SK-N-SH (cell line): Measurements from ENCODE around the gene BTAF1. TPM values are rescaled to one million over a fixed set of nuclear protein-coding genes. Genes with fewer than 3 reads are reported as not detected.

Experiments
- CTCF ChIA-PET: fragments of 300-600, 350-600 bp; formaldehyde crosslinking; extraction: SDS; loops from one replicate; lab custom pipeline; 2021; lab: Yijun Ruan, JAX
- POLR2A ChIA-PET: fragments of 350-600 bp; sonication (Branson Sonifier 250); formaldehyde crosslinking; extraction: SDS; loops from one replicate; lab custom pipeline; 2020; ENCODE audit warnings: antibody characterized with exemption, inconsistent platforms; lab: Yijun Ruan, JAX
- DNase-seq: peaks from one replicate; pipeline ENCODE4 v3.0.0; 2012
- H2AFZ ChIP-seq: fragments of 200-600 bp; sonication (generic); 2 replicates; pipeline ENCODE4 v1.8.1; 2016; ENCODE audit warnings: antibody characterized with exemption, mild to moderate bottlenecking, low read depth
- H3F3A ChIP-seq: fragments of 200-600 bp; sonication (generic); replicated peaks from 2 replicates; pipeline ENCODE3; 2016; ENCODE audit warnings: antibody characterized with exemption, mild to moderate bottlenecking; ENCODE audit not compliant: insufficient read depth
- H3K27ac ChIP-seq, 2 experiments: fragments of 200-500 bp in 1 of 2; fragments of 200-600 bp in 1 of 2; sonication (Bioruptor generic) in 1 of 2; sonication (generic), shearing (Covaris generic) in 1 of 2; 2 replicates each; pipeline versions ENCODE4 v1.5.1 to v1.6.1; 2014 to 2016; ENCODE audit warnings: low read depth in 2 of 2, inconsistent platforms in 1 of 2, low read length in 1 of 2, mild to moderate bottlenecking in 1 of 2, mixed read lengths in 1 of 2
- H3K27me3 ChIP-seq: fragments of 200-600 bp; sonication (generic), shearing (Covaris generic); 2 replicates; pipeline ENCODE4 v1.6.1; 2016; ENCODE audit warnings: mixed run types; ENCODE audit not compliant: insufficient read depth
- H3K36me3 ChIP-seq, 2 experiments: fragments of 200-500 bp in 1 of 2; fragments of 200-600 bp in 1 of 2; sonication (Bioruptor generic) in 1 of 2; sonication (generic) in 1 of 2; replicated peaks in 1 of 2; 2 replicates each; pipeline versions ENCODE3 to v1.5.1; 2014 to 2016; ENCODE audit warnings: low read length in 1 of 2, mild to moderate bottlenecking in 1 of 2; ENCODE audit not compliant: insufficient read depth in 2 of 2, control insufficient read depth in 1 of 2
- H3K4me1 ChIP-seq, 2 experiments: fragments of 200-500 bp in 1 of 2; fragments of 200-600 bp in 1 of 2; sonication (Bioruptor generic) in 1 of 2; sonication (generic), shearing (Covaris generic) in 1 of 2; 2 replicates each; pipeline versions ENCODE4 v1.5.1 to v1.6.1; 2014 to 2016; ENCODE audit warnings: low read depth in 1 of 2, low read length in 1 of 2, mixed run types in 1 of 2; ENCODE audit not compliant: insufficient read depth in 2 of 2, control insufficient read depth in 1 of 2
- H3K4me2 ChIP-seq: fragments of 200-600 bp; sonication (generic), shearing (Covaris generic); 2 replicates; pipeline ENCODE4 v1.6.1; 2017; ENCODE audit warnings: mixed run types
- H3K4me3 ChIP-seq, 2 experiments: fragments of 200-500 bp in 1 of 2; fragments of 200-600 bp in 1 of 2; sonication (Bioruptor generic) in 1 of 2; sonication (generic), shearing (Covaris generic) in 1 of 2; 2 replicates each; pipeline versions ENCODE4 v1.5.1 to v1.8.1; 2014 to 2016; ENCODE audit warnings: low read depth in 2 of 2, inconsistent platforms in 1 of 2, low read length in 1 of 2, mild to moderate bottlenecking in 1 of 2, mixed read lengths in 1 of 2, moderate library complexity in 1 of 2
- H3K79me2 ChIP-seq: fragments of 200-600 bp; sonication (generic); 2 replicates; pipeline ENCODE4 v1.8.1; 2017; ENCODE audit warnings: mild to moderate bottlenecking; ENCODE audit not compliant: insufficient read depth
- H3K9ac ChIP-seq: fragments of 200-600 bp; sonication (generic); 2 replicates; pipeline ENCODE4 v1.6.1; 2017; ENCODE audit warnings: mixed run types
- H3K9me2 ChIP-seq: fragments of 200-600 bp; sonication (generic); 2 replicates; pipeline ENCODE4 v1.6.1; 2017; ENCODE audit warnings: mixed run types
- H3K9me3 ChIP-seq: fragments of 200-600 bp; sonication (generic); 2 replicates; pipeline ENCODE4 v1.6.1; 2017; ENCODE audit warnings: mixed run types, mild to moderate bottlenecking, moderate library complexity
- H4K20me1 ChIP-seq: fragments of 200-600 bp; sonication (generic); 2 replicates; pipeline ENCODE4 v1.6.1; 2017; ENCODE audit warnings: mild to moderate bottlenecking, mixed run types; ENCODE audit not compliant: insufficient read depth
- CHD2 ChIP-seq: fragments of 150-350 bp; IDR thresholded peaks from 2 replicates; pipeline ENCODE4 v1.6.1; 2018; ENCODE audit warnings: low read length; ENCODE audit not compliant: partially characterized antibody
- ELF1 ChIP-seq: IDR thresholded peaks from 2 replicates; pipeline ENCODE4 v1.4.0; 2012
- EP300 ChIP-seq, 2 experiments: IDR thresholded peaks; 2 replicates each; pipeline versions ENCODE4 v1.4.0 to v1.6.1; 2012; ENCODE audit warnings: borderline replicate concordance in 1 of 2, low read depth in 1 of 2, low read length in 1 of 2
- EZH2phosphoT487 ChIP-seq: fragments of 200-600 bp; sonication (generic); IDR thresholded peaks from 2 replicates; pipeline ENCODE4 v1.6.1; 2017; ENCODE audit warnings: low read depth, mixed run types, mild to moderate bottlenecking, antibody characterized with exemption, moderate library complexity, borderline replicate concordance
- FOXJ3 ChIP-seq: sonication (generic); formaldehyde crosslinking; IDR thresholded peaks from 2 replicates; pipeline ENCODE4 v1.5.1; 2020; ENCODE audit warnings: mild to moderate bottlenecking, missing genetic modification reagents
- FOXM1 ChIP-seq: IDR thresholded peaks from 2 replicates; pipeline ENCODE4 v1.4.0; 2012; ENCODE audit warnings: low read depth, mild to moderate bottlenecking
- GATA2 ChIP-seq: sonication (generic); formaldehyde crosslinking; IDR thresholded peaks from 2 replicates; pipeline ENCODE4 v1.5.0; 2020; ENCODE audit warnings: mild to moderate bottlenecking, missing genetic modification reagents
- JUND ChIP-seq: IDR thresholded peaks from 2 replicates; pipeline ENCODE4 v1.4.0; 2012
- MEF2A ChIP-seq: IDR thresholded peaks from 2 replicates; pipeline ENCODE4 v1.4.0; 2012; ENCODE audit warnings: low read depth, borderline replicate concordance
- MXI1 ChIP-seq: IDR thresholded peaks from 2 replicates; pipeline ENCODE4 v1.6.1; 2012; ENCODE audit warnings: mild to moderate bottlenecking, low read depth, low read length, improper control_type of control experiment
- NFIC ChIP-seq: IDR thresholded peaks from 2 replicates; pipeline ENCODE4 v1.4.0; 2012; ENCODE audit warnings: borderline replicate concordance
- POLR2AphosphoS5 ChIP-seq: IDR thresholded peaks from 2 replicates; pipeline ENCODE4 v1.6.1; 2012; ENCODE audit warnings: low read depth, low read length
- RXRA ChIP-seq: IDR thresholded peaks from 2 replicates; pipeline ENCODE4 v1.4.0; 2012; ENCODE audit warnings: low read depth, mild to moderate bottlenecking, borderline replicate concordance
- SIN3A ChIP-seq: IDR thresholded peaks from 2 replicates; pipeline ENCODE4 v1.6.1; 2012; ENCODE audit warnings: low read depth, mild to moderate bottlenecking, low read length, moderate library complexity, borderline replicate concordance
- SMC3 ChIP-seq: IDR thresholded peaks from 2 replicates; pipeline ENCODE4 v1.6.1; 2012; ENCODE audit warnings: low read depth, low read length, improper control_type of control experiment
- TAF1 ChIP-seq: IDR thresholded peaks from 2 replicates; pipeline ENCODE4 v1.6.1; 2012; ENCODE audit warnings: low read depth, mild to moderate bottlenecking, low read length, moderate library complexity, borderline replicate concordance
- TCF12 ChIP-seq: IDR thresholded peaks from 2 replicates; pipeline ENCODE4 v1.4.0; 2012
- TEAD4 ChIP-seq: IDR thresholded peaks from 2 replicates; pipeline ENCODE4 v1.4.0; 2012; ENCODE audit warnings: mild to moderate bottlenecking, borderline replicate concordance; ENCODE audit not compliant: insufficient read depth
- YY1 ChIP-seq: IDR thresholded peaks from 2 replicates; pipeline ENCODE4 v1.4.0; 2012; ENCODE audit warnings: low read depth, mild to moderate bottlenecking
- WGBS: methylation state at CpG from one replicate; pipeline ENCODE4 v1.1.6; 2017; ENCODE audit warnings: low lambda C conversion rate; 5-methylcytosine and 5-hydroxymethylcytosine counted together
- polyA plus RNA-seq, 3 experiments: library from polyadenylated mRNA; depleted of rRNA; stranded (reverse); fragments of >200 nt; gene quantifications; 2 replicates each; pipeline ENCODE4 v1.2.3, GENCODE V29; 2012
- TF ChIP-seq, protein P1 (sequence below): IDR thresholded peaks from 2 replicates; pipeline ENCODE4 v1.4.0; 2012; ENCODE audit warnings: low read depth, borderline replicate concordance
- TF ChIP-seq, protein P2 (sequence below): IDR thresholded peaks from 2 replicates; pipeline ENCODE4 v1.4.0; 2012; ENCODE audit warnings: low read depth
- TF ChIP-seq, protein P3 (sequence below): fragments of 150-350 bp; IDR thresholded peaks from 2 replicates; pipeline ENCODE4 v1.6.1; 2017; ENCODE audit warnings: antibody characterized with exemption, low read length, low read depth, borderline replicate concordance
- TF ChIP-seq, protein P4 (sequence below): fragments of 150-350 bp; IDR thresholded peaks from 2 replicates; pipeline ENCODE4 v1.6.1; 2016; ENCODE audit warnings: mild to moderate bottlenecking, low read depth, low read length

BTAF1 gene
- polyA plus RNA-seq, 1 of the 3 experiments (the other 2 are of a cell fraction) = 9.8 TPM

DNA sequence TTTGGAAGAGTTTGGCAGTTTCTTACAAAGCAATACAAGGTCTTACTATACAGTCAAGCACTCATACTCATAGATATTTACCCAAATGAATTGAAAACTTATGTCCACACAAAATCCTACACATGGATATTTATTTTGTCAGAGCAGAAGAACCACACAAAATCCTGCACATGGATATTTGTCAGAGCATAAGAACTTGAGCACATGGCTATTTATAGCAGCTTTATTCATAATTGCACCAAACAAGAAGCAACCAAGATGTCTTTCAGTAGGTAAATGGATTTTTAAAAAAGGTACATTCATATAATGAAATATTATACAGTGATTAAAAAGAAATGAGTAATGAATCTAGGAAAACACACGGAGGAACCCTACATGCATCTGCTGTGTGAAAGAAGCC is 115.4 kb downstream of the BTAF1 start (continued):
- no peak for TF ChIP-seq SIN3A
- no peak for TF ChIP-seq TAF1
- TF ChIP-seq MEF2A = no peak
- no peak for TF ChIP-seq EP300 (IDR thresholded peaks at IDR 0.05; ENCODE audit: borderline replicate concordance in 1 of 2, low read depth in 1 of 2, low read length in 1 of 2)
- no peak for TF ChIP-seq FOXJ3 (CRISPR knock-in tag)

DNA sequence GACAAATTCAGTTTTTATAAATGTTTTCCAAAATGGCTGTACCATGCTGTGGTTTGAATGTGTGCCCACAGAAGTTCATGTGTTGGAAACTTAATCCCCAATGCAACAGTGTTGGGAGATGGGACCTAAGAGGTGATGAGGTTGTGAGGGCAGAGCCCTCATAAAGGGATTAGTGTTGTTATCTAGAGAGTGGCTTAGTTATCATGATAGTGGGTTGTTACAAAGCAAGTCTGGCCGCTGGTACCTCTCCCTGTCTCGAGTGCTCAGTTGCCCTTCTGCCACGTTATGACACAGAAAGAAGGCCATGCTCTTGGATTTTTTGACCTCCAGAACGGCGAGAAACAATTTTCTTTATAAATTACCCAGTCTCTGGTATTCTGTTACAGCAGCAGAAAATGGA is 119.0 kb downstream of the BTAF1 start:
- POLR2A ChIA-PET = no interaction called here
- Histone ChIP-seq H3F3A (no peaks in the 10 kb centered on the region), H3K79me2 (no peaks in the 10 kb centered on the region), H2AFZ (no peak overlapping the region), H3K9me3 (no peaks in the 10 kb centered on the region), H3K36me3 (no peaks in the 10 kb centered on the region), H3K9me2 (no peaks in the 10 kb centered on the region), H3K4me1 (no peaks in the 10 kb centered on the region), H3K4me3 (no peak overlapping the region), H3K4me2 (no peak overlapping the region), H3K27ac (no peak overlapping the region), H4K20me1 (no peaks in the 10 kb centered on the region), H3K27me3 (no peaks in the 10 kb centered on the region)
- DNase-seq = no peak
- 95% methylated on average over 5 of the region's 5 CpGs for WGBS
- TF ChIP-seq POLR2AphosphoS5 = no peak
- no peak for TF ChIP-seq SMC3
- TF ChIP-seq RXRA = no peak
- no peak for TF ChIP-seq FOXJ3 (CRISPR knock-in tag)
- TF ChIP-seq FOXM1 = no peak
- no peak for TF ChIP-seq EZH2phosphoT487
- no peak for TF ChIP-seq GATA2
- no peak for TF ChIP-seq NFIC
- TF ChIP-seq, protein P1, sequence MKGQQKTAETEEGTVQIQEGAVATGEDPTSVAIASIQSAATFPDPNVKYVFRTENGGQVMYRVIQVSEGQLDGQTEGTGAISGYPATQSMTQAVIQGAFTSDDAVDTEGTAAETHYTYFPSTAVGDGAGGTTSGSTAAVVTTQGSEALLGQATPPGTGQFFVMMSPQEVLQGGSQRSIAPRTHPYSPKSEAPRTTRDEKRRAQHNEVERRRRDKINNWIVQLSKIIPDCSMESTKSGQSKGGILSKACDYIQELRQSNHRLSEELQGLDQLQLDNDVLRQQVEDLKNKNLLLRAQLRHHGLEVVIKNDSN = no peak
- TF ChIP-seq TCF12 = no peak
- no peak for TF ChIP-seq YY1
- TF ChIP-seq, protein P2, sequence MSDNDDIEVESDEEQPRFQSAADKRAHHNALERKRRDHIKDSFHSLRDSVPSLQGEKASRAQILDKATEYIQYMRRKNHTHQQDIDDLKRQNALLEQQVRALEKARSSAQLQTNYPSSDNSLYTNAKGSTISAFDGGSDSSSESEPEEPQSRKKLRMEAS = no peak
- TF ChIP-seq TEAD4 = no peak
- TF ChIP-seq, protein P3, sequence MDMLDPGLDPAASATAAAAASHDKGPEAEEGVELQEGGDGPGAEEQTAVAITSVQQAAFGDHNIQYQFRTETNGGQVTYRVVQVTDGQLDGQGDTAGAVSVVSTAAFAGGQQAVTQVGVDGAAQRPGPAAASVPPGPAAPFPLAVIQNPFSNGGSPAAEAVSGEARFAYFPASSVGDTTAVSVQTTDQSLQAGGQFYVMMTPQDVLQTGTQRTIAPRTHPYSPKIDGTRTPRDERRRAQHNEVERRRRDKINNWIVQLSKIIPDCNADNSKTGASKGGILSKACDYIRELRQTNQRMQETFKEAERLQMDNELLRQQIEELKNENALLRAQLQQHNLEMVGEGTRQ = no peak
- TF ChIP-seq ELF1 = no peak
- TF ChIP-seq JUND = no peak
- TF ChIP-seq CHD2 = no peak
- TF ChIP-seq MXI1 = no peak
- TF ChIP-seq, protein P4, sequence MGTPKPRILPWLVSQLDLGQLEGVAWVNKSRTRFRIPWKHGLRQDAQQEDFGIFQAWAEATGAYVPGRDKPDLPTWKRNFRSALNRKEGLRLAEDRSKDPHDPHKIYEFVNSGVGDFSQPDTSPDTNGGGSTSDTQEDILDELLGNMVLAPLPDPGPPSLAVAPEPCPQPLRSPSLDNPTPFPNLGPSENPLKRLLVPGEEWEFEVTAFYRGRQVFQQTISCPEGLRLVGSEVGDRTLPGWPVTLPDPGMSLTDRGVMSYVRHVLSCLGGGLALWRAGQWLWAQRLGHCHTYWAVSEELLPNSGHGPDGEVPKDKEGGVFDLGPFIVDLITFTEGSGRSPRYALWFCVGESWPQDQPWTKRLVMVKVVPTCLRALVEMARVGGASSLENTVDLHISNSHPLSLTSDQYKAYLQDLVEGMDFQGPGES = no peak
- TF ChIP-seq SIN3A = no peak
- TF ChIP-seq, all 33 proteins: peak for 0
- CTCF ChIA-PET = no interaction called here
- H3K9ac ChIP-seq = no peak overlapping the region
